HG03457 (cell line): ENCODE results near the gene NKX1-1.

ENCODE experiments used
- ATAC-seq: cut with Tn5 transposase; IDR thresholded peaks from one replicate; pipeline ENCODE4 v1.9.1; 2021; ENCODE audit warnings: moderate number of reproducible peaks; ENCODE audit not compliant: unreplicated experiment

The NKX1-1 gene

GRCh38 chr4:1417522-1418390 lies 11.5 kb upstream of the NKX1-1 start:
- no peak for ATAC-seq

- no peak for ATAC-seq
Observed at GRCh38 chr4:1416948-1417260, 10.7 kb upstream of the NKX1-1 start.

- no peak for ATAC-seq
Observed at GRCh38 chr4:1416051-1416947, 10.1 kb upstream of the NKX1-1 start.

GRCh38 chr4:1415681-1415981 lies 9.4 kb upstream of the NKX1-1 start:
- no peak for ATAC-seq

GRCh38 chr4:1414831-1415680 lies 8.8 kb upstream of the NKX1-1 start:
- no peak for ATAC-seq

GRCh38 chr4:1413687-1414479 lies 7.6 kb upstream of the NKX1-1 start:
- no peak for ATAC-seq

GRCh38 chr4:1413204-1413663 lies 7.0 kb upstream of the NKX1-1 start:
- ATAC-seq, result no peak

- no peak for ATAC-seq
Observed at GRCh38 chr4:1412376-1413203, 6.3 kb upstream of the NKX1-1 start.

GRCh38 chr4:1411436-1412375 lies 5.5 kb upstream of the NKX1-1 start:
- ATAC-seq, result no peak

GRCh38 chr4:1410491-1411325 lies 4.5 kb upstream of the NKX1-1 start:
- ATAC-seq, result no peak

GRCh38 chr4:1409491-1410425 lies 3.5 kb upstream of the NKX1-1 start:
- ATAC-seq, result no peak

GRCh38 chr4:1409079-1409478 lies 2.8 kb upstream of the NKX1-1 start:
- ATAC-seq, result no peak

GRCh38 chr4:1408418-1408817 lies 2.2 kb upstream of the NKX1-1 start:
- no peak for ATAC-seq

GRCh38 chr4:1407657-1408333 lies 1.6 kb upstream of the NKX1-1 start:
- ATAC-seq, result no peak

GRCh38 chr4:1406981-1407656 lies 877 bp upstream of the NKX1-1 start:
- ATAC-seq, result no peak
